GM12873 (cell line): ENCODE measurements around the gene TLK1.

Experiments
- TF ChIP-seq, protein P1 (sequence below): IDR thresholded peaks from 2 replicates; pipeline ENCODE4 v1.5.1; 2012; ENCODE audit warnings: low read depth, mild to moderate bottlenecking, moderate library complexity, low read length, control low read depth; ENCODE audit not compliant: insufficient read depth; ENCODE audit errors: missing control alignments

TLK1 gene

DNA sequence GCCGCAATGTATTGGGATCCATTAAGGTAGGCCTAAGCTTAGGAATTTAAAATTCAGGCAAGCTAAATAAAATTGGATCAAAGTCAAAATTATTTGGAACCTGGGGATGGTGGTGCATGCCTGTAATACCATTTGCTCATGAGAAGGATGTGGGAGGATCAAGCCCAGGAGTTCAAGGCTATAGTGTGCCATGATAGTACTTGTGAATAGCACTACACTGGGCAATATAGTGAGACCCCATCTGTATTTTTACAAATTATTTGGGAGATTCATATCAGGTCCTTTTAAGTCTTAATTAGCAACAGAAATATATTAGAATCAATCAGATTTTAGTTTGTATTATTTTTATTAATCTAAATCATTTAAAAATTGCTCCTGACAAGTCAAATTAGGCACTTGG is 39.8 kb upstream of the TLK1 start:
- TF ChIP-seq, protein P1, sequence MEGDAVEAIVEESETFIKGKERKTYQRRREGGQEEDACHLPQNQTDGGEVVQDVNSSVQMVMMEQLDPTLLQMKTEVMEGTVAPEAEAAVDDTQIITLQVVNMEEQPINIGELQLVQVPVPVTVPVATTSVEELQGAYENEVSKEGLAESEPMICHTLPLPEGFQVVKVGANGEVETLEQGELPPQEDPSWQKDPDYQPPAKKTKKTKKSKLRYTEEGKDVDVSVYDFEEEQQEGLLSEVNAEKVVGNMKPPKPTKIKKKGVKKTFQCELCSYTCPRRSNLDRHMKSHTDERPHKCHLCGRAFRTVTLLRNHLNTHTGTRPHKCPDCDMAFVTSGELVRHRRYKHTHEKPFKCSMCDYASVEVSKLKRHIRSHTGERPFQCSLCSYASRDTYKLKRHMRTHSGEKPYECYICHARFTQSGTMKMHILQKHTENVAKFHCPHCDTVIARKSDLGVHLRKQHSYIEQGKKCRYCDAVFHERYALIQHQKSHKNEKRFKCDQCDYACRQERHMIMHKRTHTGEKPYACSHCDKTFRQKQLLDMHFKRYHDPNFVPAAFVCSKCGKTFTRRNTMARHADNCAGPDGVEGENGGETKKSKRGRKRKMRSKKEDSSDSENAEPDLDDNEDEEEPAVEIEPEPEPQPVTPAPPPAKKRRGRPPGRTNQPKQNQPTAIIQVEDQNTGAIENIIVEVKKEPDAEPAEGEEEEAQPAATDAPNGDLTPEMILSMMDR, result no peak

DNA sequence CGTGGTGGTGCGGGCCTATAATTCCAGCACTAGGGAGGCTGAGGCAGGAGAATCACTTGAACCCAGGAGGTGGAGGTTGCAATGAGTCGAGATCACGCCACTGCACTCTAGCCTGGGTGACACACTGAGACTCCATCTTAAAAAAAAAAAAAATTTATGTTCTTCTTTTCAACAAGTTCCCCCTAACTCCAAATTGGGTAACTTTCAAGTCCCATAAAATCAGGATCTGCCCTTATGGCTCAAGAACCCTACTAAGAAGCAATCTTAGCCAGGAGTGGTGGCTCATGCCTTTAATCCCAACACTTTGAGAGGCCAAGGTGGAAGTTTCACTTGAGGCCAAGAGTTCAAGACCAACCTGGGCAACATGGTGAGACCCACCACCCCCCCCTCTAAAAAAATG is 30.3 kb upstream of the TLK1 start:
- TF ChIP-seq, protein P1, result no peak

DNA sequence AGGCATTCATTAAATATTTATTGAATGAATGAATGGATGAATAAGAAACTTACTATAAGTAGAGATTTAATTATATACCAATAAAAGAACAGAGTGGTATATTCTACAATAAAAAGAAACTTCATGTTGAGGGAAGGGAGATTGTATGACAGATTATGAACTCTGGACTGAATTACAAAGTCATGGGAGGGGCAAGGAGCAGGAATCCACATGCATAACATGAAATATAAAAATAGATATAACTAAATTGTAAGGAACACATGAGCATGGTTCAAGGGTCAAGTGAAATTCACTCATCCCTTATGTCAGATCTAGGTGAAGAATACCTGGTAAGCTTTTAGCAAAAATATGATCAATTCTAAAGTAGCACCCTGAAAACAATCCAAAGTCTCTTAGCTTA is 27.1 kb upstream of the TLK1 start:
- TF ChIP-seq, protein P1, result no peak

DNA sequence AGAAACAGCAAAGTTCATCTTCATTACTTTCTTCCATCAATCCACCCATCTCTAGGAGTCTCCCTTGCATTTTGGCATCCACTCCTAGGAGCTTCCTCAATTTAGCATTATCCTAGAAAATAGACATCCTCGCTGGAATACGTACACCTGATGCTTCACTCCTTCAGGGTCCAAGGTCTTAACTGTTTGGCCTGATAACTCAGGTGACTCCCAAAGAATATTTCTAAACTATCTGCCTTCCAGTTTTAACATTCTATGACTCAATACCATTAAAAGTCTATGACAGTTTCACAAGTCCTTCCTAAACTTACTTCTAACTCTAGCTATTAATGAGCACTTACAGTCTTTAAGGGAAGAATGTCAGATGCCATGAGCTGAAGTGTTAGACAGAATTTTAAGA is 26.5 kb upstream of the TLK1 start:
- TF ChIP-seq, protein P1, result no peak

DNA sequence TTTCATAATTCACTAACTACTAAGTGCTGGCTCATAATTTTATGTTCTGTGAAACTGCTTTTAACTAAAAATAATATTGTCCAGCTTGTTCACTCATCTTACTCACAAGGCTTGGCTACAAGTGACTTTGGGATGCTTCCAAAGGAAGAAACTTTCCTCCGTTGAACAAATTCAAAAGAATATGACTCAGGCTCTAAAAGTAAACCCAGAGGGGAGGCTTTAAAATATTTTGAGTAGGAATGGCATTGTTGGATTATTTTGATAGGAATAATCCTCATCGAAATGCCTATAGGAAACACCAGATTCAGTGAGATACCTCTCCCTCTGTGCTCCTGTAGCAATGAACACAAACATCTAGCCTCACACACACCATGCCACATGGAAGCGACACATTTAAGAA is 25.2 kb upstream of the TLK1 start:
- TF ChIP-seq, protein P1, result no peak

DNA sequence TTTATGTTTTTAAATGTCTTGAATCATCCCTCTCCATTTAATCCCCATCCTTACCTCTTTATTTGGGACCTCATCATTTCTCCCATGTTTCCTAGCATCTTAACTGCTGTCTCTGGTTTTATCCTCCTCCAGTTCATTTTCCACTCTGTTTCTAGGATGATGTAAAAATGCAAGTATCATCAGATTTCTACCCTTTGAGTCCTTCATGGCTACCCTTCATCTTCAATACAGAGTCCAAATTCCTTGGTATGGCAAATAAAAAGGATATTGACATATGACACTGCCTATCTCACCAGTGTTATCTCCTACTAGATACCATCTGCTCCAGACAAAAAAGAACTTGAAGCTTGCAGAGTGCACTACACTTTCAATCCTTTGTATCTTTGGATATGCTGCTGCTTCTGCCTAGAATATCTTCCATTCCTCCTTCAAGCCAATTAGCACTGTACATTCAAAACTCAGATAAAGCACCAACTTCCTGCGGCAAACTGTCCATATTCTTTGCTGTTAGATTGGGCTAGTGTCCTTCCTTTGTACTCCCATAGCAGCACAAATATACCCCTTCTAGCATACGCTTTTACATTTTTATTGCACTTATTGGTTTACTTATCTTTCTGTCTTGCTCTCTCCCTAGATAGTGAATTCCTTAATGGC is 24.6 kb upstream of the TLK1 start:
- TF ChIP-seq, protein P1, result no peak

DNA sequence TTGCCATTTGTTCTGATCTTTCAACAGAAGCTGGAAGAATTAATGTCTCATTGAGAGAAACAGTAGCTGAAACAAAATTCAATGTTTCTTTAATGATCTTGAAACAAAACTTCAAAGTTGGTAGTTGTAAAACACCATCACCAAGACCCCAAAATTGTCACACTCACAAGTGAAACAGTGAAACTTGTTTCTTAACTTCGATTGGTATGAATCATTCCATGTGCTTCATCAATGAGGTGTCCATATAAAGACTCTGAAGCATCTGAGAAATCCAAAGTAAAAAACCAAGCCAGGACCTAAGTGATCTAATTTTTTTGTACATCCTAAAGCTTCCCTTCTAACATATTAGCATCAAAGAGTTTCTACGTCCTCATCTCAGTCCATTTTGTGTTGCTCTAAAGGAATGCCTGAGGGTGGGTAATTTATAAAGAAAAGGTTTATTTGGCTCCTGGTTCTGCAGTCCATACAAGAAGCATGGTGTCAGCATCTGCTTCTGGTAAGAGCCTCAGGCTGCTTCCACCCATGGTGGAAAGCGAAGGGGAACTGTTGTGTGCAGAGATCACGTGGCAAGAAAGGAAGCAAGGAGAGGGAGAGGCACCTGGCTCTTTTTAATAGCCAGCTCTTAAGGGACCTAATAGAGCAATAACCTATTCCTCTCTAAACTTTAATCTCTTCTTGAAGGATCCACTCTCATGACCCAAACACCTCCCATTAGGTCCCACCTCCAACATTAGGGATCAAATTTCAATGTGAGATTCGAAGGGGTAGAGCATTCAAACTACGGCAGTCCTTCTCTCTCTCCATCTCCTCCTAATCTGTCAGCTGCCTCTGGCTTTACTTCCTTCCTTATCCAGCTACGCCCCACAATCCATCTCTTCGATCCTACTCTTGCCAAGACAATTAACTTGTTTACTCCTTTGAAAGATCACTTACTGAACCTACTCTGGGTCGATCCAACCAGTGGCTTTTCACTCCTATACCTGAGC is 20.7 kb upstream of the TLK1 start:
- TF ChIP-seq, protein P1, result no peak
